ENCODE data around the gene MMP13.

Gene MMP13

DNA sequence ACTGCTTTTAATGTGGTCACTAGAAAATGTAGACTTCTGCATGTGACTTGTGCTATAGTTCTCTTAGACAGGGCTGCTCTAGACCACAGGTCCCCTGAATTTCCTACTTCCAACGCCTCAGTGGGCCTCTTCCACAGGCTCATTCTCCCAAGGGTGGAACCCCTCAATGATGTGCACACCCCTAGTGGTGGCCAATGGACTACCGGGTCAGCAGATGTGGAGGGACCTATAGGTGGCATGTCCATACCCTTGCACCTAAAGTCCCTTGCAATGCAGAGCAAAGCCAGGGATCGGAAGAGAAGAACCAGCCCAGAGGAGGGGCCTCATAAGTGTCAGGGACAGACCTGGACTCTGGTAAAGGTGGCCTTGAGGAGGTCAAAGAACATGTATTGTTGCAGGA is 20.0 kb downstream of the MMP13 start:
- no peaks in the 10 kb centered on the region for H3K27me3 ChIP-seq (ENCODE audit: low read depth, low read length)
- no peak overlapping the region for H3K27ac ChIP-seq (ENCODE audit: low read length)
- no peaks in the 10 kb centered on the region for H3K4me1 ChIP-seq (ENCODE audit: control insufficient read depth in 1 of 2, insufficient read depth in 2 of 2, low read length in 2 of 2)
- H3K4me3 ChIP-seq (ENCODE audit: low read depth in 1 of 2, low read length in 2 of 2): no peak overlapping the region
- H3K36me3 ChIP-seq (ENCODE audit: control insufficient read depth in 1 of 2, insufficient read depth in 2 of 2, low read length in 2 of 2): no peaks in the 10 kb centered on the region
- no peaks in the 10 kb centered on the region for H3K9me3 ChIP-seq (ENCODE audit: control insufficient read depth in 1 of 2, low read length in 2 of 2)

DNA sequence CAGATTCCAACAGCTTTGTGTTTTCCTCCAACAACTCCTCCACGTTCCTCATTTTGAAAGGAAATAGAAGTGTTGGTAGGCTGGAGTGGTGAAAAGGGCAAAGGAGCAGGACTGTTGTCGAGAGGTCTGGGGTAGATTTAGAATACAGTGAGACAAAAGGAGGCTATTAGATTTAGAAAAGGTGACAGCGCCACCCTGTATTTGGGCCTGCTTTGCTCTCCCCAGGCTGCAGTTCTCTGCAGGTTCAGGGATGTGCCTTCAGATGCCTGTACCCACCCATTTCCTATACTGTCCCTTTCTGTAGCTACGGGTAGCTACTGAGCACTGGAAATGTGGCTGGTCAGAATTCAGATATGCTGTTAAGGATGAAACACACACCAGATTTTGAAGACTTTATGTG is 20.8 kb downstream of the MMP13 start:
- Histone ChIP-seq H3K27me3 (ENCODE audit: low read depth, low read length) (no peaks in the 10 kb centered on the region), H3K4me1 (ENCODE audit: control insufficient read depth in 1 of 2, insufficient read depth in 2 of 2, low read length in 2 of 2) (no peaks in the 10 kb centered on the region), H3K27ac (ENCODE audit: low read length) (no peak overlapping the region), H3K36me3 (ENCODE audit: control insufficient read depth in 1 of 2, insufficient read depth in 2 of 2, low read length in 2 of 2) (no peaks in the 10 kb centered on the region), H3K4me3 (ENCODE audit: low read depth in 1 of 2, low read length in 2 of 2) (no peak overlapping the region), H3K9me3 (ENCODE audit: control insufficient read depth in 1 of 2, low read length in 2 of 2) (no peaks in the 10 kb centered on the region)

DNA sequence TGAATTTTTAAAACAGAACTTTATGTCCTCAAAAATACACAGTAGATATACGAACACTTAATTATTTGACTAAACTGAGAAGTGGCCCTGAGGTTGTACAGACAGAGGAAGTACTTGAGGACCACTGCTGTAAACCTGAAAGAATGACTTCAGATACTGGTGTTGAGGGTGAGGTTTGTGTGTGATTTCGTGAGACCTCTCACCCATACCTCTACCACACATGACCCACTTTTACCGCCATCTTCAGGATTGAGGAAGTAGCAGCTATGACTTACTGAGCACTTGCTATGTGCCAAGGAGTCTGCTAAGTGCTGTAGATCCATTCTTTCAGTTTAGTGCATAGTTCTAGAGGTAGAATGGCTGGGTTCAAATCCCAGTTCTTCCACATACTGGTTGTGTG is 21.9 kb downstream of the MMP13 start:
- no peaks in the 10 kb centered on the region for H3K4me1 ChIP-seq (ENCODE audit: control insufficient read depth in 1 of 2, insufficient read depth in 2 of 2, low read length in 2 of 2)

DNA sequence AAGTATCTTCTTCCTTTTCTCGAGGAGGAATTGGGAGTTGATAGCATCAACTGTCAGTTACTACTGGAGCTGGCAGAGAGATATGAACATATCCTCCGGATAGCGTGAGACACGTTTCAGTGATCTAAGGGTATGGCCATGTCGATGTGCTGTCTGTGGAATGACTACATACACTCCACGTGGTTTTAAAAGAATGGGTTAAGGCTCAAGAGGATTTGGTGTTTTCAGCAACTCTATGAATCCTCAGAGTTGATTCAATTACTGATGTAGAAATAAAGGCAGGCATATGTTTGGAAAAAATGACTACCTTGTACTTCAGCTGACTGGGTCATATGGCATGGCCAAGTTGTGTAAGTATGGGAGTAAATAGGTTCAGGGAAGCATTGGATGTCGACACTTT is 22.9 kb downstream of the MMP13 start:
- Histone ChIP-seq H3K27me3 (ENCODE audit: low read depth, low read length) (no peaks in the 10 kb centered on the region), H3K36me3 (ENCODE audit: control insufficient read depth in 1 of 2, insufficient read depth in 2 of 2, low read length in 2 of 2) (no peaks in the 10 kb centered on the region), H3K27ac (ENCODE audit: low read length) (no peak overlapping the region), H3K9me3 (ENCODE audit: control insufficient read depth in 1 of 2, low read length in 2 of 2) (no peaks in the 10 kb centered on the region), H3K4me1 (ENCODE audit: control insufficient read depth in 1 of 2, insufficient read depth in 2 of 2, low read length in 2 of 2) (no peaks in the 10 kb centered on the region), H3K4me3 (ENCODE audit: low read depth in 1 of 2, low read length in 2 of 2) (no peak overlapping the region)

More for the DNA sequence above, 21.9 kb downstream of the MMP13 start:
- no peak overlapping the region for H3K27ac ChIP-seq (ENCODE audit: low read length)
- no peaks in the 10 kb centered on the region for H3K9me3 ChIP-seq (ENCODE audit: control insufficient read depth in 1 of 2, low read length in 2 of 2)
- no peaks in the 10 kb centered on the region for H3K36me3 ChIP-seq (ENCODE audit: control insufficient read depth in 1 of 2, insufficient read depth in 2 of 2, low read length in 2 of 2)
- H3K27me3 ChIP-seq (ENCODE audit: low read depth, low read length): no peaks in the 10 kb centered on the region
- H3K4me3 ChIP-seq (ENCODE audit: low read depth in 1 of 2, low read length in 2 of 2): no peak overlapping the region

DNA sequence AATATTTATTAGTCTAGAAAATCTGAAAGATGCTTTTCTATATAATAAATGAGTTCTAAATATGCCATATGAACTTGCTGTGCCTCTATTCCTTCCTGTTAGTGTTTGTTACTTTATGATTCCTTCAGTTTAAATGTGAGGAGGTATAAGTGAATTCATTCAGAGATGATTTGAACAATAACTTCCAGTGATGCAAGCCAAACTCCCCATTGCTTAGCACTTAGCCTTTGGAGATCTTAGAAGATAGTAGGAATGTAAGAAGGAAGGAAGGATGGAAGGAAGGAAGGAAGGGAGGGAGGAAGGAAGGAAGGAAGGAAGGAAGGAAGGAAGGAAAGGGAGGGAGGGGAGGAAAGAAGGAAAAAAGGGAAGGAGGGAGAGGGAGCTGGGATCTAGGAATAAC is 25.1 kb downstream of the MMP13 start:
- no peak overlapping the region for H3K4me3 ChIP-seq (ENCODE audit: low read depth in 1 of 2, low read length in 2 of 2)
- no peaks in the 10 kb centered on the region for H3K9me3 ChIP-seq (ENCODE audit: control insufficient read depth in 1 of 2, low read length in 2 of 2)
- no peaks in the 10 kb centered on the region for H3K27me3 ChIP-seq (ENCODE audit: low read depth, low read length)
- H3K36me3 ChIP-seq (ENCODE audit: control insufficient read depth in 1 of 2, insufficient read depth in 2 of 2, low read length in 2 of 2): no peaks in the 10 kb centered on the region
- no peak overlapping the region for H3K27ac ChIP-seq (ENCODE audit: low read length)
- H3K4me1 ChIP-seq (ENCODE audit: control insufficient read depth in 1 of 2, insufficient read depth in 2 of 2, low read length in 2 of 2): no peaks in the 10 kb centered on the region

- Histone ChIP-seq H3K27ac (ENCODE audit: low read length) (no peak overlapping the region), H3K36me3 (ENCODE audit: control insufficient read depth in 1 of 2, insufficient read depth in 2 of 2, low read length in 2 of 2) (no peaks in the 10 kb centered on the region), H3K4me3 (ENCODE audit: low read depth in 1 of 2, low read length in 2 of 2) (no peak overlapping the region), H3K4me1 (ENCODE audit: control insufficient read depth in 1 of 2, insufficient read depth in 2 of 2, low read length in 2 of 2) (no peaks in the 10 kb centered on the region), H3K27me3 (ENCODE audit: low read depth, low read length) (no peaks in the 10 kb centered on the region), H3K9me3 (ENCODE audit: control insufficient read depth in 1 of 2, low read length in 2 of 2) (no peaks in the 10 kb centered on the region)
Measured at GRCh38 chr11:102929972-102930371, 25.6 kb downstream of the MMP13 start.

GRCh38 chr11:102929166-102929565 is 26.4 kb downstream of the MMP13 start:
- H3K27ac ChIP-seq (ENCODE audit: low read length): peak overlapping the region; percentile 6
- H3K9me3 ChIP-seq (ENCODE audit: control insufficient read depth in 1 of 2, low read length in 2 of 2): no peaks in the 10 kb centered on the region
- H3K36me3 ChIP-seq (ENCODE audit: control insufficient read depth in 1 of 2, insufficient read depth in 2 of 2, low read length in 2 of 2): no peaks in the 10 kb centered on the region
- no peak overlapping the region for H3K4me3 ChIP-seq (ENCODE audit: low read depth in 1 of 2, low read length in 2 of 2)
- no peaks in the 10 kb centered on the region for H3K27me3 ChIP-seq (ENCODE audit: low read depth, low read length)
- no peaks in the 10 kb centered on the region for H3K4me1 ChIP-seq (ENCODE audit: control insufficient read depth in 1 of 2, insufficient read depth in 2 of 2, low read length in 2 of 2)

GRCh38 chr11:102928247-102928646 is 27.3 kb downstream of the MMP13 start:
- Histone ChIP-seq H3K36me3 (ENCODE audit: control insufficient read depth in 1 of 2, insufficient read depth in 2 of 2, low read length in 2 of 2) (no peaks in the 10 kb centered on the region), H3K4me1 (ENCODE audit: control insufficient read depth in 1 of 2, insufficient read depth in 2 of 2, low read length in 2 of 2) (no peaks in the 10 kb centered on the region), H3K9me3 (ENCODE audit: control insufficient read depth in 1 of 2, low read length in 2 of 2) (no peaks in the 10 kb centered on the region), H3K4me3 (ENCODE audit: low read depth in 1 of 2, low read length in 2 of 2) (no peak overlapping the region), H3K27me3 (ENCODE audit: low read depth, low read length) (no peaks in the 10 kb centered on the region), H3K27ac (ENCODE audit: low read length) (no peak overlapping the region)

DNA sequence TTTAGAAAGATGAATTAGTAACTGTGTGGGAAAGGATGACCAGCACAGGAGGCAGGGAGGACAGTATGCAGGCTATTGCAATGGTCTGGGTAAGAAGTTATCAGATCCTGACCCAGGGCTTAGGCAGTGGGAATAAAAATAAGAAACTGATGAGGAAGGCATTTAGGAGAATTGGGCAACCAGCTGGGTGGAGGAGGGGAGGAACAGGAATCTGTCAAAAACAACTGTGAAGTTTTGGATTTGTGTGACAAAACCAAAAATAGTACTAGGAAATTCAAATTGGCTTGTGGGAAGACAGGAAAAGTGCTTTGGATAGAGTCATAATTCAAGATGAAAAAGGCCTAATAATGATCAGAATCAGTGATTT is 27.9 kb downstream of the MMP13 start:
- H3K27me3 ChIP-seq (ENCODE audit: low read depth, low read length): no peaks in the 10 kb centered on the region
- no peaks in the 10 kb centered on the region for H3K9me3 ChIP-seq (ENCODE audit: control insufficient read depth in 1 of 2, low read length in 2 of 2)
- H3K4me3 ChIP-seq (ENCODE audit: low read depth in 1 of 2, low read length in 2 of 2): no peak overlapping the region
- H3K27ac ChIP-seq (ENCODE audit: low read length): no peak overlapping the region
- H3K4me1 ChIP-seq (ENCODE audit: control insufficient read depth in 1 of 2, insufficient read depth in 2 of 2, low read length in 2 of 2): no peaks in the 10 kb centered on the region
- H3K36me3 ChIP-seq (ENCODE audit: control insufficient read depth in 1 of 2, insufficient read depth in 2 of 2, low read length in 2 of 2): no peaks in the 10 kb centered on the region

DNA sequence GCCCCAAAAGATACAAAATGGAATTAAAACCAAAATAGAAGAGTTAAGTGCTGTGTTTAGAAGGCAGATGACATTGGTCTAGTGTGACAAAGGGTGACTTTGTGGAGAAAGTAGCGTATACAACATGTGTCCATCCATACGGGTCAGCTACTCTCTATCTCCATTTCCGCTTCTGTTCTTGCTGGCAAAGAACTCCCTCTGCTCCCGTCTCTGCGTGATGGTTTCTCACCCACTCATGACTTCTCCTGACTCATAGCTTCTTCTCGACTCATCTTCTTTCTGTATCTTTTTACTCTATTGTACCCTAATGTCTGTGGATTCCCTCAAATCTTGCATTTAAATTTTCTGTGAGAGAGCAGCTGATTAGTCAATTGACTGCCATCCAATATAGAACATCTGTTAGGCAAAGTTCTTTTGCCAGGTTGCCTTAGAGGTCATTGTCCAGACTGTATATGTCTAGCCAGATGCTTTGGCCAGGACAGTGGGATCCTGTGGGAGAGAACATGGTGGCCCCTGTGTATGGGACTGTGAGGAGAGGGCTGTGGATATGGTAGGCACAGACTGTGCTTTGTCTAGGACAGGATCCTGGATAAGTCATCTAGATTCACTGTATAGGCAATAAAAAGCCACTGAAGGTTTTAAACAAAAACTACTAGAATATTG is 28.4 kb downstream of the MMP13 start:
- Histone ChIP-seq H3K4me3 (ENCODE audit: low read depth in 1 of 2, low read length in 2 of 2) (no peak overlapping the region), H3K4me1 (ENCODE audit: control insufficient read depth in 1 of 2, insufficient read depth in 2 of 2, low read length in 2 of 2) (no peaks in the 10 kb centered on the region), H3K9me3 (ENCODE audit: control insufficient read depth in 1 of 2, low read length in 2 of 2) (no peaks in the 10 kb centered on the region), H3K27me3 (ENCODE audit: low read depth, low read length) (no peaks in the 10 kb centered on the region), H3K36me3 (ENCODE audit: control insufficient read depth in 1 of 2, insufficient read depth in 2 of 2, low read length in 2 of 2) (no peaks in the 10 kb centered on the region), H3K27ac (ENCODE audit: low read length) (no peak overlapping the region)

DNA sequence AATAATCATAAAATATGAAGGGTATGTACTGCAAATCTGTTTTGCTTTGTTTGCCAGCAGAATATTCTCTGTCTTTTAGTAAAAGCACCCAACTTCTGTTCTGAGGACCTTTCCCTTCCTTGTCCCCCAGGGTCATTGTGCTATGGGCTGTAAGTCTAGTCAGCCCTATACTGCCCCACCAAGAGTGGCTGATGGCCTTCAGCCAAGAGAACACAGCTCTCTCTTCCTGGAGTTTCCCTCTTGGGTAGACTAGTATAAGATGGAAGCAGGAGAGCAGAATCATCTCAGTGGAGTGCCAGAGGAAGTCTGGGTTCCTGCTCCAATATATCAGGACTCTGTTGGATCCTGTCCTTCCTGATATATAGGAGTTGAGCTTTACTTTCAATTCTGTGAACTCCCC is 29.0 kb downstream of the MMP13 start:
- H3K27me3 ChIP-seq (ENCODE audit: low read depth, low read length): no peaks in the 10 kb centered on the region
- no peaks in the 10 kb centered on the region for H3K9me3 ChIP-seq (ENCODE audit: control insufficient read depth in 1 of 2, low read length in 2 of 2)
- H3K27ac ChIP-seq (ENCODE audit: low read length): peak overlapping the region; percentile 61
- H3K4me3 ChIP-seq (ENCODE audit: low read depth in 1 of 2, low read length in 2 of 2): no peak overlapping the region
- H3K4me1 ChIP-seq (ENCODE audit: control insufficient read depth in 1 of 2, insufficient read depth in 2 of 2, low read length in 2 of 2): no peaks in the 10 kb centered on the region
- no peaks in the 10 kb centered on the region for H3K36me3 ChIP-seq (ENCODE audit: control insufficient read depth in 1 of 2, insufficient read depth in 2 of 2, low read length in 2 of 2)

DNA sequence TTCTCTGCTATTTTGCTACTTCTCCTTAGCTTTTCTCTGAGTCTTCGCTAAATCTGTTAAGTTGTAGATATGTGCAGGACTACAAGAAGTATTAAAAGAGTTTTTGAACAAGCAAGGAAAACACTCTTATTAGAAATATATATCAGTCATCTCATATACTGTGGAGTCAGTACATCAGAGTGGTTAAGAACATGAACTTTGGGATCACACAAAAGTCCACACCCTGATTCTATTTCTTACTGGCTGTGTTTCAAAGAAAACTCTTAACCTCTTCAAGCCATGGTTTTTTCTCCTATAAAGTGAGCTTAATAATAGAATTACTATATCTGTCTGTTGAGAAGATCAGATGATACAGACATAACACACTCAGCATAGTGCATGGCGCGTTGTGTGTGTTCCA is 29.5 kb downstream of the MMP13 start:
- Histone ChIP-seq H3K36me3 (ENCODE audit: control insufficient read depth in 1 of 2, insufficient read depth in 2 of 2, low read length in 2 of 2) (no peaks in the 10 kb centered on the region), H3K9me3 (ENCODE audit: control insufficient read depth in 1 of 2, low read length in 2 of 2) (no peaks in the 10 kb centered on the region), H3K27me3 (ENCODE audit: low read depth, low read length) (no peaks in the 10 kb centered on the region), H3K4me1 (ENCODE audit: control insufficient read depth in 1 of 2, insufficient read depth in 2 of 2, low read length in 2 of 2) (no peaks in the 10 kb centered on the region), H3K4me3 (ENCODE audit: low read depth in 1 of 2, low read length in 2 of 2) (no peak overlapping the region), H3K27ac (ENCODE audit: low read length) (peak overlapping the region; percentile 61)
